GM23338 (cell line): ENCODE measurements around the gene SND1. TPM values are rescaled to one million over a fixed set of nuclear protein-coding genes. Genes with fewer than 3 reads are reported as not detected.

Experiments
- ATAC-seq: fragments of 200-7000 bp; cut with Tn5 transposase; 3 replicates; pipeline ENCODE4 v1.9.1; 2020
- DNase-seq: peaks from one replicate; pipeline ENCODE4 v3.0.0-alpha.2; 2015; ENCODE audit warnings: low spot score
- H2AFZ ChIP-seq: fragments of 200-600 bp; sonication (generic); 2 replicates; pipeline ENCODE4 v1.8.0; 2016; ENCODE audit warnings: antibody characterized with exemption, mild to moderate bottlenecking, moderate library complexity
- H3F3A ChIP-seq: fragments of 200-600 bp; sonication (generic); replicated peaks from 2 replicates; pipeline ENCODE4 v1.8.0; 2017; ENCODE audit warnings: antibody characterized with exemption, mixed run types, low read depth
- H3K27ac ChIP-seq: fragments of 200-600 bp; sonication (generic); 2 replicates; pipeline ENCODE4 v1.6.1; 2016; ENCODE audit warnings: low read depth
- H3K27me3 ChIP-seq: fragments of 200-600 bp; sonication (generic); 2 replicates; pipeline ENCODE4 v1.8.0; 2016; ENCODE audit warnings: mild to moderate bottlenecking, mixed run types, moderate library complexity; ENCODE audit not compliant: insufficient read depth
- H3K36me3 ChIP-seq: fragments of 200-600 bp; sonication (generic); 2 replicates; pipeline ENCODE4 v1.8.0; 2016; ENCODE audit warnings: mild to moderate bottlenecking; ENCODE audit not compliant: insufficient read depth
- H3K4me1 ChIP-seq: fragments of 200-600 bp; sonication (generic); 2 replicates; pipeline ENCODE4 v1.8.0; 2016; ENCODE audit warnings: mild to moderate bottlenecking, moderate library complexity; ENCODE audit not compliant: insufficient read depth
- H3K4me2 ChIP-seq: fragments of 200-600 bp; sonication (generic); 2 replicates; pipeline ENCODE4 v1.7.1; 2017; ENCODE audit warnings: mixed run types
- H3K4me3 ChIP-seq: fragments of 200-600 bp; sonication (generic); 2 replicates; pipeline ENCODE4 v1.6.1; 2016; ENCODE audit warnings: mixed run types
- H3K79me2 ChIP-seq: fragments of 200-600 bp; sonication (generic); replicated peaks from 2 replicates; pipeline ENCODE4 v1.8.0; 2017; ENCODE audit warnings: mild to moderate bottlenecking; ENCODE audit not compliant: insufficient read depth
- H3K9me2 ChIP-seq: fragments of 200-600 bp; sonication (generic); 2 replicates; pipeline ENCODE4 v1.8.0; 2017; ENCODE audit not compliant: insufficient read depth
- H4K20me1 ChIP-seq: fragments of 200-600 bp; sonication (generic); replicated peaks from 2 replicates; pipeline ENCODE4 v1.8.0; 2017; ENCODE audit warnings: mild to moderate bottlenecking; ENCODE audit not compliant: insufficient read depth
- H3K27ac Mint-ChIP-seq: 2 replicates; pipeline ENCODE4 v1.8.0; 2020; ENCODE audit warnings: inconsistent platforms, mild to moderate bottlenecking, moderate library complexity, mixed read lengths
- H3K27me3 Mint-ChIP-seq: 3 replicates; pipeline ENCODE4 v1.8.0; 2022; ENCODE audit warnings: low read depth, mild to moderate bottlenecking, moderate library complexity, mixed read lengths, inconsistent platforms; ENCODE audit not compliant: insufficient read depth, poor library complexity
- H3K36me3 Mint-ChIP-seq: 3 replicates; pipeline ENCODE4 v1.8.0; 2021; ENCODE audit warnings: low read depth, mild to moderate bottlenecking, inconsistent platforms, moderate library complexity, mixed read lengths
- H3K4me1 Mint-ChIP-seq: 3 replicates; pipeline ENCODE4 v1.8.0; 2020; ENCODE audit warnings: mild to moderate bottlenecking, inconsistent platforms, mixed read lengths
- H3K4me3 Mint-ChIP-seq: 3 replicates; pipeline ENCODE4 v1.8.0; 2021; ENCODE audit warnings: moderate library complexity, mild to moderate bottlenecking, inconsistent platforms, mixed read lengths
- H3K9me3 Mint-ChIP-seq: 3 replicates; pipeline ENCODE4 v1.8.0; 2020; ENCODE audit warnings: moderate library complexity, mild to moderate bottlenecking, inconsistent platforms, mixed read lengths
- CREB1 ChIP-seq: fragments of 250-450 bp; sonication (Bioruptor Pico); IDR thresholded peaks from 2 replicates; pipeline ENCODE4 v1.5.0; 2020; ENCODE audit warnings: low read depth, mild to moderate bottlenecking, moderate library complexity
- CTCF ChIP-seq, 2 experiments: fragments of 200-600 bp in 1 of 2; sonication (generic) in 1 of 2; conservative IDR thresholded peaks; 2 replicates each; pipeline versions ENCODE4 v1.5.1 to v1.6.1; 2016 to 2017; ENCODE audit warnings: antibody characterized with exemption in 2 of 2, low read depth in 2 of 2, mild to moderate bottlenecking in 2 of 2, moderate library complexity in 1 of 2
- JUNB ChIP-seq: IDR thresholded peaks from one replicate; pipeline ENCODE4 v1.6.1; 2016; ENCODE audit warnings: antibody characterized with exemption; ENCODE audit not compliant: unreplicated experiment
- POLR2AphosphoS5 ChIP-seq: IDR thresholded peaks from 2 replicates; pipeline ENCODE4 v1.6.1; 2016; ENCODE audit warnings: antibody characterized with exemption, low read depth
- ZNF114 ChIP-seq: fragments of 250-450 bp; sonication (Bioruptor Pico); IDR thresholded peaks from 2 replicates; pipeline ENCODE4 v1.5.0; 2020; ENCODE audit warnings: mild to moderate bottlenecking, moderate library complexity
- ZNF331 ChIP-seq: fragments of 250-450 bp; sonication (Bioruptor Pico); IDR thresholded peaks from 2 replicates; pipeline ENCODE4 v1.5.0; 2020; ENCODE audit warnings: low read depth, mild to moderate bottlenecking, moderate library complexity
- ZNF462 ChIP-seq: fragments of 250-450 bp; sonication (Bioruptor Pico); IDR thresholded peaks from 2 replicates; pipeline ENCODE4 v1.5.0; 2020; ENCODE audit warnings: mild to moderate bottlenecking, moderate library complexity
- polyA plus RNA-seq: library from polyadenylated mRNA; unstranded; fragments of >200 nt; fragmentation: Nextera tagmentation; extraction: Ambion mirVana; gene quantifications from 2 replicates; pipeline ENCODE4 v1.2.1, GENCODE V29; 2016
- total RNA-seq: library from RNA; depleted of rRNA; stranded (reverse); fragments of >200 nt; shearing (Covaris generic); gene quantifications from 2 replicates; pipeline ENCODE4 v1.2.3, GENCODE V29; 2014

The SND1 gene
- total and polyA plus RNA-seq, 2 experiments from 2014 or later, result 107 to 254 TPM

GRCh38 chr7:128022631-128023532, 370.9 kb downstream of the SND1 start:
- peaks cover 39% of the 10 kb centered on the region for H3K79me2 ChIP-seq
- no peaks in the 10 kb centered on the region for H3K27me3 ChIP-seq
- no peak overlapping the region for H2AFZ ChIP-seq
- peak overlapping the region; percentile 40; the same call in 1 of the 2 replicates for H3K4me2 ChIP-seq
- peaks cover 5% of the 10 kb centered on the region for H3K27me3 Mint-ChIP-seq
- peaks cover 80% of the 10 kb centered on the region for H3K4me1 Mint-ChIP-seq
- no peak overlapping the region for H3K4me3 Mint-ChIP-seq
- H3K9me3 Mint-ChIP-seq, result no peaks in the 10 kb centered on the region
- peaks cover 49% of the 10 kb centered on the region for H4K20me1 ChIP-seq
- no peak overlapping the region; the same call in 1 of the 2 replicates for H3K27ac Mint-ChIP-seq
- H3K27ac ChIP-seq, result no peak overlapping the region; the same call in 1 of the 2 replicates
- no peak overlapping the region for H3K4me3 ChIP-seq
- no peaks in the 10 kb centered on the region for H3K9me2 ChIP-seq
- H3K36me3 Mint-ChIP-seq, result peaks cover 5% of the 10 kb centered on the region
- H3K36me3 ChIP-seq, result no peaks in the 10 kb centered on the region
- no peaks in the 10 kb centered on the region; the same call in 1 of the 2 replicates for H3F3A ChIP-seq
- no peak for DNase-seq
- ATAC-seq, result no peak; the same call in 2 of the 3 replicates
- peaks cover 52% of the 10 kb centered on the region for H3K4me1 ChIP-seq
- TF ChIP-seq CREB1 (CRISPR knock-in tag), result no peak
- no peak for TF ChIP-seq ZNF114 (CRISPR knock-in tag)
- no peak for TF ChIP-seq CTCF (conservative IDR thresholded peaks at IDR 0.05; ENCODE audit: low read depth in 2 of 2)
- no peak for TF ChIP-seq ZNF462 (CRISPR knock-in tag)
- no peak for TF ChIP-seq JUNB
- TF ChIP-seq ZNF331 (CRISPR knock-in tag), result no peak
- no peak for TF ChIP-seq POLR2AphosphoS5
